RPMI8226 (cell line): ENCODE data around the gene HLA-B.
A peak's percentile ranks its signal among the peaks of the same experiment; 100 is the strongest.
"Not testable (repeated sequence)": the region's sequence is repeated elsewhere in the genome, so short reads cannot be mapped to it uniquely, and the experiment has no call there.

Experiments used
- DNase-seq: peaks from one replicate; pipeline ENCODE4 v3.0.0-alpha.2; 2015

HLA-B gene

GRCh38 chr6:31356946-31357466 is at the start of gene HLA-B:
TSS of gene HLA-B (minus strand) at chr6:31357179. CDS start at chr6:31357158, 21 bp downstream.
- DNase-seq: peak; percentile 88

GRCh38 chr6:31405996-31406395 is 49.0 kb upstream of the HLA-B start:
- DNase-seq: no peak

GRCh38 chr6:31404061-31404364 is 47.0 kb upstream of the HLA-B start:
- not testable (repeated sequence) for DNase-seq

- peak; percentile 91 for DNase-seq
Measured at GRCh38 chr6:31403283-31404060, 46.5 kb upstream of the HLA-B start, which contains the start of gene MICA. TSS of gene MICA (plus strand) at chr6:31403595. CDS start at chr6:31403633, 38 bp downstream.

GRCh38 chr6:31402324-31403282 is 45.6 kb upstream of the HLA-B start:
- peak; percentile 73 for DNase-seq

- peak; percentile 22 for DNase-seq
Measured at GRCh38 chr6:31401403-31401802, 44.4 kb upstream of the HLA-B start.

- peak; percentile 94 for DNase-seq
Measured at GRCh38 chr6:31400467-31401289, 43.7 kb upstream of the HLA-B start.

GRCh38 chr6:31399589-31400466 is 42.8 kb upstream of the HLA-B start:
- peak; percentile 86 for DNase-seq

GRCh38 chr6:31397901-31398525 is 41.0 kb upstream of the HLA-B start:
- no peak for DNase-seq

- not testable (repeated sequence) for DNase-seq
Measured at GRCh38 chr6:31397153-31397499, 40.1 kb upstream of the HLA-B start.

GRCh38 chr6:31396422-31397152 is 39.6 kb upstream of the HLA-B start:
- peak; percentile 92 for DNase-seq

- DNase-seq: no peak
Measured at GRCh38 chr6:31395832-31396231, 38.9 kb upstream of the HLA-B start.

- DNase-seq: no peak
Measured at GRCh38 chr6:31394381-31394780, 37.4 kb upstream of the HLA-B start.

- DNase-seq: no peak
Measured at GRCh38 chr6:31393932-31394331, 37.0 kb upstream of the HLA-B start.

- not testable (repeated sequence) for DNase-seq
Measured at GRCh38 chr6:31389802-31390132, 32.8 kb upstream of the HLA-B start.

- DNase-seq: not testable (repeated sequence)
Measured at GRCh38 chr6:31388916-31389801, 32.2 kb upstream of the HLA-B start.

- peak; percentile 64 for DNase-seq
Measured at GRCh38 chr6:31386977-31387376, 30.0 kb upstream of the HLA-B start.

GRCh38 chr6:31386099-31386498 is 29.1 kb upstream of the HLA-B start:
- no peak for DNase-seq

- no peak for DNase-seq
Measured at GRCh38 chr6:31385041-31385440, 28.1 kb upstream of the HLA-B start.

- DNase-seq: no peak
Measured at GRCh38 chr6:31383149-31383548, 26.2 kb upstream of the HLA-B start.
